Glomerular visceral epithelial cell (primary cell): ENCODE results near the gene JARID2.

Experiments
- DNase-seq: peaks from one replicate; pipeline ENCODE4 v3.0.0-alpha.2; 2016; ENCODE audit errors: extremely low spot score

JARID2 gene

DNA sequence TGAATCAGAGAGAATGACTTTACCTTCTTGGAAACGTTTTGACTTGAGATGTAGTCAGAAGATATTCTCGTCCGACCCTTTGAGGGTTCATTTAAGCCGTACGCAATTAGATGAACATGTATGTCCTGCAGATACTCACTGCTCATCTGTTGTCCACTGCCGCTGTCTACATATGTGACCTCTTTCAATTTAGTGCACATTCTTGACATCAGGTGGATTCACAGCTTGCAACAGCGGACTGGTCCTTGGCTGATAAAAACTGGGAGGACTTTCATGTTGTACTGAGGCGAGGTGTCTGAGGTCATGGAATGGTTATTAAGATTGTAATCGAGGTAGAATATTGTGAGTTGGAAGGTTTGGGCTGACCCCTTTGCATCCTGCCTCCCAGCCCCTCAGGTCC is 194.2 kb downstream of the JARID2 start:
- no peak for DNase-seq

DNA sequence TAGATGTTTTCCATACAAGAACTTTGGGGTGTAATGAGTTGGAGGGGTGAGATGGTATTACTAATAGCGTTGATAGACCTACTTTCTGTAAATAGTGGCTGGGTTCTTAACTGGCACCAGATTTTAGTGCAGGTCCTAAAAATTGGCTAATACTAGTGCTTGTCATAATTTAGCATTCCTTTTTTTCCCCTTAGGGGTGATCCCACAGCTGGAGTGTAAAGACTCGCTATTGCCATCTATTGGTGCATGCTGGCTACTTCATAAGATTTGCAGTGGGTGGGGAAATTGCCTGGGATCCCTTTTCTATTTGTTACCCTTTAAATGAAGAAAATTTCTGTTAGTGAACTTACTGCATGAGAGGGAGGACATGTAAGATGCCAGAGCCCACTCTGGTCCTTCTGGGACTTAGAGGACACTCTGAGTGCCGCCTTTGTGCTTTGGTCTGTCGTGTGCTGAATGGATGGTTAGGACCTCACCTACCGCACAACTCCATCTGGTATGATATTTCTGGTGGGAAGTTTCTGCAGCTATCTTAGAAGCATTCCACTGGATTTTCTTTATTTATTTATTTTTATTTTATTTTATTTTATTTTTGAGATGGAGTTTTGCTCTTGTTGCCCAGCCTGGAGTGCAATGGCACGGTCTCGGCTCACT is 195.5 kb downstream of the JARID2 start:
- peak; percentile 64 for DNase-seq

DNA sequence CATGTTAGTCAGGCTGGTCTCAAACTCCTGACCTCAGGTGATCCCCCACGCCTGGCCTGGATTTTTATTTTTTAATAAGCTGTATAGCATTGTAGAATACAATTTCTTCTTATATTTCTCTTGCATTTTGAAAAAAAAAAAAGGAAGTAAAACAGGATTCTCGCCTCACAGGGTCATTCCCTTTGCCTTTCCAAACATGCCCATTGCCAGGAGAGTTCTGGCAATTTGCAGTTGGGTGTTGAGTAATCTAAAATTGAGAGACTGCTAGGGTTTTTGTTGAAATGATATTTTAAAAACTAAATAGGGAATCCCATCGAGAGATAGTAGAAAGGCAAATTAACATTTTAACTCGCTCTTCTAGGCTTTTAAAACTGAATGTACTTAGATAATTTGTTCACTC is 196.1 kb downstream of the JARID2 start:
- no peak for DNase-seq

DNA sequence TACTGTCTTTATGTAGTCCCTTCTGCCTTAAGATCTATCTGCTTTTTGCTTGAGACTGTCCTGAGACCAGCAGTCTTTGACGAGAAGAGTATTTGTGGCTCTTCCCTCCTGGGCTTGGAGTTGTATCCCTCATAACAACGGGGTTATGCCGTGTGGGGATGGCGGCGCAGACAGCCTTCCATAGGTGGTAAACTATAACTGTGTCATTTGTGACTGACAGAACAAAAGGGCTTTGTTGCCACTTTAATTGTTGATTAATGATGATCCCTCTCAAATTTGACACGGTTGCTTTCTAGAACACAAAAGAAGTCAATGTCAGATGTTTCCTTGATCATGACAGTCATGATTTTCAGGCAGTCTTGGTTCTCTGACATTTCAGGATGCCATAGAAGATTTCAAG is 196.6 kb downstream of the JARID2 start:
- no peak for DNase-seq

DNA sequence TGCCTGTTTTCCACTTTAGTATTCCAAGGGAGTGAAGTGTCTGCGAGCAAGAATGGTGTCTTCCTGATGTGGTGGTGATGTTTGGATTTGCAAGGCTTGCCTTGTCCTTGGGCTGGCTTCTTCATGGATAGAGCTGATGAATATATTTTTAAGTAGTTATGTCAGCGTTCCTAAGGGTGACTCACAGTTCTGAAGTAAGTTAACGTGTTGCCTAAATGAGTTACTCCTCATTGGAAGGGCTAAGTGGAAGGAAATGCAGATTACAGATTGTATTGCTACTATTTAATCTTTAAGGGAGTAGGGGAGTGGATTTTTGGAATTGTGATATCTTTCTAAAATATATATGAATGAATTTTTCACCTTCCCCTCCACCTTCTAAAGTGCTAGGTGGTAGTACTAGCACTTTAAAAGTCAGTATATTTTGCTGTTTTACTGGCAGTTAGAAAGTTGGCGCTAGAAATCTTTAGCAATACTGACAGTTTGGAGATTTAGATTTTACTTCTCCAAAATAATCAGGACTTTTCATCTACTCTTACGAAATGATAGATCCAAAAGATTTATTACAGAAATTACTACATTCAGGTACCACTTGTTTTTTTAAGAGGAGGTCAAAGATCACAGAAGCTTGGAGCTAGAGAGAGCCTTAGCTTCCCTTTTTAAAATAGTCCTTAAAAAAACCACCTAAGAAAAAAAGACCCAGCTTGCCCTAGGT is 197.4 kb downstream of the JARID2 start:
- DNase-seq = peak; percentile 71

DNA sequence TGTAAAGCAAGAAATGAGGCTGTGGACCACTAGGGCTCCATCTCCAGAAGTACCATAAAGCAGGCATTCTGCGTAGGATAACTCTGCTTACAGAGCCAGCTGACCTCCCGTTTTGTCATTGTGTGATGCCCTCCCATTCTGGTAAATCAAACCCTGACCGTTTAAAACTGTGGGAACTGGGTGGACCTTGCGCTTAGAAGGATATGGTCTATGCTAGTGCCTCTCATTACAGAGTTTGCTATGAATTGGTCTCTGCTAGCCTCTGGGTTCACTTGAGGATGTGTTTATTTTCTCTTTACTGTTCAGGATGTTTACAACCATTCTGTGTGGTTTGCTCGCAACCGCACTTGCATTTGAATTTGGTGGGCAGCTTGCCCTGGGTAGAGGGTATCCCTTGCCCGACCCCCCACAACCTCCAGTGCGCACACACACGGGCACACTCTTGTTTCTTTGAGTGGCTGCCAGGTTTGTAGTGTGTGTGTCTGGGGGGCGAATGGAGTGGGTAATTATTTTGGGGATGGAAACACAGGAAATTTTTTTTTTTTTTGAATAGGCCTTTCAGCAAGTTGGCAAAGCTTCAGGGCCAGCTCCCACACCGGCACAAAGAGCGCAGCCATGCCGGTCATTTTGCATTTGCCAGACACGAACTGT is 198.3 kb downstream of the JARID2 start:
- DNase-seq = no peak

DNA sequence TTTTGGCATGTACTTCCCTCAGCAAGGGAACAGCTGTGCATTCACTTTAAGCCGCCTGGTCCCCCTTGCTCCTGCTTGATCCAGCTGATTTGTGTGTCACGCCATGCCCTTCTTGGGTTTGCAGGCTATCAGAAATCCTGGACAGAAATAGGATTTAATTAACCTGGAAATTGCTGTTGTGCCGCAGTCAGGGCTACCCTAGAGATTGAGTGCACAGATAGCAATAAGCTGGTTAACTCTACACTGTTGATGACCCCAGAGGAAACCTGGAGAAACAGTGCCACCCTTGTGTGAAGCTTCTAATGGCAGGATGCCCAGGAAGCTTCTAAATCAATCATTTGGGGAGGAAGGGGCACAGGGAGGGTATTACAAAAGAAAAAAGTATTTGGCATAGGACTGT is 199.0 kb downstream of the JARID2 start:
- no peak for DNase-seq

DNA sequence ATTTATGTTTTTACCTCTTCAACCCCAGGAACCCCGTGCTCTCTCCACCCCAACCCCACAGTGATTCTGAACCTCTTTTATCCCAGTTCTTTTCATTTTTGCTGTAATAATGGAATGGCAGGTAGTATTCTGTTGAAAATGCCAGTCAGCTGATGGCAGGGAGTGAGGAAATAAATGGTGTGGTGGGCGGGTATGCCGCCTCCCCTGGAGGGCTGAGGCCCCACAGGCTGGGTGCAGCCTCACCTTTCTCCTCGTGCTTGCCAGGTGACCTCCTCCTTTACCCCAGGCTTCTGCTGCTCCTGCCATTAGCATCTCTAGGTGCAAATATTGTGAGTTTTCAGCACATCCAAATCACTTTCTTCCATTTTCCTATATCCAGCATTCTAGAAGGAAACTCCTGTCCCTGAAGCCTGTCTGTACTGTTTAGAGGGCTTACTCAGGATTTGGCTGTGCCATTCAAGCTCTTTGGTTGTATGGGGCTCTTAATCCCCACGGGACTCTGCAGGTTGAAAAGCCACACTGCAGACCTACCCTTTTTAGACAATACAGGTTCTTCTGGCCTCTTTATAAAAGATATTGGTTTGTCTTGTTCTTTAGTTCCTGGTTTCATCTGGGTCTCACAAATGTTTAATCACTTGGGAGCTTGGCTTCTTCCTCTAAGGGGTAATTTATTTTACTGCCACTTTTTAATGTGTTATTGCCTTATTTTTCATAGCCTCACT is 201.8 kb downstream of the JARID2 start:
- no peak for DNase-seq

DNA sequence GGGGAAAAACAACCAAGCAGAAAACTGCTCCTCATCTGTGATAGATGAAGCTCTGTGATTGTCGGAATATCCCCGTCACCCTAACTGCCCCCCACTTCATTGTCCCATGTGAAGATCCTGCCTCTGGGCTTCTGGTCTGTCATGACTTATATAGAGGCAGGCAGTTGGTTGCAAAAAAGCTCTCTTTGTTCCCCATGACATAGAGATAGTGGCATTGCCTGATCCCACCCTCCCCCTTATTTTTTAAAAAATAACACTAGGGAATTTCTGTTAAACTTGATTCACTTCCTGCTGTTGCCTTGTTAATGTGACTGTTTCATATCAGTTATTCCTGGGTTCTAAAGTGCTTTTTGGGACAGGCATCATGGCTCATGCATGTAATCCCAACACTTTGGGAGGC is 203.1 kb downstream of the JARID2 start:
- DNase-seq = no peak

DNA sequence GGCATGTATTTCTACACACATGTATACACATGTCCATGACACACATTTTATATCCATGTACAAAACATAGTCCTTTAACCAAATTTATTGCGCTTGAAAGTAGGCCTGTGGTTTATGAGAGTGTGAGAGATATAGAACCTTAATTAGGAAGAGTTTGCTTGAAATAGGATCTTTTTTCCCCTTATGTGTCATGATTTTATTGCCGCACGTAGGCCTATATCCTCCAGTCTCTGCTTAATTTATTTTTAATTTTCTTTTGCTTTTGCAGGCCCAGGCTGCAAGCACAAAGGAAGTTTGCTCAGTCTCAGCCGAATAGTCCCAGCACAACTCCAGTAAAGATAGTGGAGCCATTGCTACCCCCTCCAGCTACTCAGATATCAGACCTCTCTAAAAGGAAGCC is 205.9 kb downstream of the JARID2 start:
- DNase-seq = no peak

DNA sequence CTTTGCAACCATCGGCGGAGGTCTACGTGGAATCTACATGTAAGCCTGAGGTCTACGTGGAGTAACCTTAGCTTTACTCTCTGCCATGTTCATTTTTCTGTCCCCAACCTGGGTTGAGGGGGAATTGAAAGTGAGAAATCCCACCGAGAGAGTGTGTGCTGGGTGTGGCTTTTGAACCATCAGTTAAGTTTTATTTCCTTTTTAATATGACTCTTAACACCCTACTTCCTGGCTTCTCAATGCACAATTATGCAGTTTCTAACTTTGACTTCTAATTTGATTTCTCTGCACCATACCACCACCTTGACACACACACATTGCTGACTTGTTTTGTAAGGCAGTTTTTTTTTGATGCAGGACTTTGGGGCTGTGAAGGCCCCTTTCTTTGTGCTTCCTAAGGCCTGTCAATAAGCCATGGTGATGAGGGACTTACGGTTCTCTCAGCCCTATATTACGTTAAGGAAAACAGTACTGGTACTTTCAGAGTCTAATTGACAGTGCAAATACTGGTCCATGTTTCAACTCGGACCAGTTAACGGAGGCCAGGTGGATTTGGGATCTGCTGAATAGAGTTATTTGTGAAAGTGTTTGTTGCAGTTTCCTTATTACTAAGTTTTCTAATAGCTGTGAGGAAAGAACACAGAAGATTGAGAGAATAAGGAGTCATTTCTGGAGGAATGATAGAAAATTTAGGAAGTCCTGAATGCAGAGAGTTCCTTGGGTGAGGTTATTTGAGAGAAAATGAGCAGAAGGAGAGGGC is 206.5 kb downstream of the JARID2 start:
- no peak for DNase-seq

DNA sequence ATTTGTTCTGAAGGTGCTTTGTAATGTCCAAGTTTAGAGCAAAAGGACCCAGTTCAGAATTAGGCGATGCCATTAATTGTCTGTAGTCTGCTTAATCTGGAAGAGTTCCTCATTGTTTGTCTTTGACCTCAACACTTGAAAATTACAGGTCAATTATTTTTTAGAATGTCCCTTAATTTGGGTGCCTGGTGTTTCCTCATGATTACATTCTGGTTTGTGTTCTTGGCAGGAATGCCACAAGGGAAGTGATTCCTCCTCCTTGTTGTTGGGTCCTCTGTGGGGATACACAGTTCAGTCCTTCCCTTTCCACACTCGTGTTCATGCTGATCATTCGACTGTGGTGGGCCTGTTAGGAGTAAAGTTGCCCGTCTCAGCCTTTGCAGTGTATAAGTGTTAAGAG is 207.3 kb downstream of the JARID2 start:
- no peak for DNase-seq

DNA sequence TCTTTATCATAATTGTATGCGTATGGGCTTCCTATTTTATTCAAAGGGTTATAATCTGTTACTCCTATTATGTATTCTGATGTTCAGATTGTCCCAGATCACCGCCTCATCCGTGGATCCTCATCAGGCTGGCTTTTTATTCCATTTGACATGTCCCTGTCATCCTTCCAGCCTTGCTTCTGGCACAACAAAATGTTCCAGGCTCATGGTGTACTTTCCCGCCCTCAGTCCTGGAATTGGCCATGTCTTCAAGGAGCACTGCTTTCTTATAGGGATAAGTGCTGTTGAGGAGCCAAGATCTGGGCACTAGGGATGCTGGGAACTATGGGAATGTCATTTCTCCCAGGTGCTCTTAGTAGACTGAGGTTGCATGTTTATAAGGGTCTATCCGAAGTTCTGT is 207.8 kb downstream of the JARID2 start:
- DNase-seq = no peak

DNA sequence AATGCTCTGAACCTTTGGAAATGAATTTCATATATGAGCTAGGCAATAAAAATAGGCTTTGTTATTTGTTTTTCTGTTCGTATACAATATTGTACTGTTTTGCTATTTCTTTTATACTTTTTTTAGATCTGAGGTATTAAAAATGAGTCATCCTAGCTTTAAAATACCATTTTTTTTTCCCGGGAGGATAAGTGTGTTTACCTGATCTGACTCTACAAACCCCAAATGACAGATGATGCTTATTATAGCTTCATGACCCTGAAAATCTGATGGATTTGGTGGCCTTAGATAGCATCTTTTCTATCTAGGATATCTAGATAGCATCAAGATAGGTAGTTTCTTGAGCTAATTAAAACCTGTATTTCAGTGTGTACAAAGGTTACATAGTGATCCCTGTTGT is 210.6 kb downstream of the JARID2 start:
- DNase-seq = no peak

DNA sequence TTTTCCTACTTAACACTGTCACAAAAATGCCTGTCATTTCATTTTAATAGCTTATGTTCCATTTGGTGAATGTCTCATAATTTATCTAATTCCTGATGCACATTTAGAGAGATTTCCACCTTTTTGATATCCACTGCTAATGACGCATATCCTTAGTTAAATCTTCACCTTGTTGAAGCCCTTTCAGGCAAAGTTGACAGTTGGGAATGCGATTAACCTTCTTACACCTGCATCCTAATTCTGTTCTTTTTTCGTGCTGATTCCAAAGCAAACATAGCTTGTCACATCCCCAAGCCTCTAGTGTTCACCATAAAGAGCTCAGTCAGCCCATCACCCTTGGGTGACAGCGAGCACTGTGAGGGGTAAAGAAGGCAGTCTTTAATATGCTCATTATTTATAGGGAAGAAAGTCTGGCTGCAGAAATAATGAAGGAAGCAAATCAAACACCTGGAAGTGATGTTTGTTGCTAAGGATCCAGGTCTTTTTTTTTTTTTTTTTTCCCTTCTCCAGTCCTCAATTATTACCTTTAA is 211.3 kb downstream of the JARID2 start:
- DNase-seq = no peak

DNA sequence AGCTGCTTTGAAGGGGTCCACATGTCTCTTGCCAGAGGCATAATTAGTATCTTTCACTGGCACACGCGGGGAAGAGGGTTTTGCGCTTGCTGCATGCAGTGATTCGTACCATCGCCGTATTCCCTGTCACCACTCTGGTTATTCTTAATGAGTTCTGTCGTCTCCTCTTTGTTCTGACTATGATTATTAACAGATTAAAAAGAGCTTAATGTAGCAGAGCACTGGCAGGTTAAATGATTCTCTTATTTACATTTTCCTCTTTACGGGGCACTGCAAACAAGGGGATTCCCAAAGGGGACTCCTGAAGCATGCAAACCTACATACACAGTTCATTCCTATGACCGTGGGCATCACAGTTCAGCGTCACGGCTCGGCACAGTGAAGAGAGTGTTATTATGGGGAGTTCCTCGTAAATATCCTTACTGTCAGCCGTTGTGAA is 212.2 kb downstream of the JARID2 start:
- no peak for DNase-seq

DNA sequence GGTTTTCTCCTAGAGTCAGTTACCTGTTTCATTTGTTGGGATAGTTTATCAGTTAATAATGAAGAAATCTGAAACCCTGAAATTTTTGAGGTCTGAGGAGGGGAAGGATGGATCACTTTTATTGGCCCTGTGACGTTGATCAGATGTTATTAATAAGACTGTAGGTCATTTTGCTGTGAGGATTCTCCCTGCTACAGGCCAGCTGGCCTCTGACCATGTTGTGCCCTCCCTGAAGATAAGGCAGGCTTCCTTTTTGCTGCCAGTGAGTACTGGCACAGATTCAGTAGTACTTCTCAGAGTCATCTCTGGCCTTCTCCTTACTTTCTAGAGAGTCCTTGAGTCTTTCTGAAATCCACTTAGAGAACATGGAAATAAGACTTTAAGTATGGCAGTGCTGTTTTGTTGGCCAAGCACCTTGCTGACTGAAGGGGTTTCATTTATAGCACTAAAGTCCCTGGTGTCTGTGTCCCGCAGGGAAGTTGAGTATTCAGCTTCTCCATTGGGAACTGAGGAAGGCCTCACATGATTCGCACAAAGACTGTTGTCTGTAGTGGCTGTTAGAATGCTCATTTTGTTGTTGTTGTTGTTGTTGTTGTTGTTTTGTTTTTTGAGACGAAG is 214.3 kb downstream of the JARID2 start:
- DNase-seq = no peak

DNA sequence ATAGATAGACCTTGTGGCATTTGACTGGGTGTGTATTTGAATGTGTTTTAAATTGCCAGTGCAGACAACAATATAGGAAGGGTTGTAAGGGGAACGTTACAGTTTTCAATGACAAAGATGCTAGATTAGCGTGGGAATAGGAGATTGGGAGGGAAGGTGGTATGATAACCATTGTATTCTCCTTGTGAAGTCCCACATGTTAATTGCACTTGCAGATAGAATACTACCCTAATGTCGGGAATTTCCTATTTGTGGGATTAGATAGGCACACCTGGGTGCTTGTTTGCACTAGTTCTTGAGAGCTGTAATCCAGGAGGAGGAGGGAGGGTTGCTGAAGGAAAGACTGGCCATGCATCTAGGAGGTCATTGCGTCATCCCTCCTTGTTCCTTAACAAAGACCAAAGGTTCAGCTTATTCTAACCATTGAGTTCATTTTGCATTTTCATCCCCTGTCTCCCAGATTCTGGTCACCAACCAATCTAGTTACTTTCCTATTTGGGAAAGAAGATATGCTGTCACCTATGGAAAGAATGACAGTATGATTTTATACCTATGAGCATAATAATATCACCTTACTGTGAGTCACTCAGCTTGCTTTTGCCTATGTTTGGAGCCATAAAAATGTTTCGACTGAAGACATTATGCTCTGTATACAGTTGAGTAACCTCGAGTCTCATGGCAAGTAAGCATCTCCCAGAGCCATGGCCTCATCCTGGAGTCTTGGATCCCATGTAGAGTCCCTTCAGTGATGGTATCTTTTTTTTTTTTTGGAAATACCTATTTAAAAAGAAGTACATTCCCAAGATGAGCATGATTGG is 215.5 kb downstream of the JARID2 start:
- DNase-seq = no peak

DNA sequence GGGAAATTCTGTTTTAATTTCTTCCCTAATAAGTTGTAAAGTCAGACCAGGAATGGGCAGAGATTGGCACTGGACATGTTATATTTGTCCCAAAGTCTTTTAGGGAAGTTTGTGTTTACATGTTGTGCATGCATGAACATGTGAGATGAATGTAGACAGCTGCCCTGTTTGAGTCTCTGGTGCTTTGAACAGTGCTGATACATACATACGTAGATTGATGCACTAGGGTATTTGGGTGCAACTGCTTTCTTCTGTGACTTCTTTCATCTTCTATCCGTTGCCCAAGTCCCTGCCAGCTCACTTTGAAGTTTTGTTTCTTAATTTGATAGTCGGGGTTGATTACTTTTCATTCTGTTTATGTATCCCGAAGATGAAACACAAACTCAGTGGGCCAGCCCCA is 216.4 kb downstream of the JARID2 start:
- DNase-seq = no peak
